Vagina (tissue), 2 donors: ENCODE measurements around the gene PSMC3.

Source experiments
- POLR2A ChIP-seq, 2 donors: fragments of 450-650 bp; IDR thresholded peaks; one replicate each; pipeline ENCODE4 v1.6.1; 2017; ENCODE audit warnings: antibody characterized with exemption in 2 of 2, mild to moderate bottlenecking in 2 of 2, moderate library complexity in 2 of 2
- TF ChIP-seq, protein P1 (sequence below), 3 experiments: fragments of 450-650 bp in 2 of 3; fragments of 200-600 bp in 1 of 3; sonication (generic) in 1 of 3; IDR thresholded peaks; one replicate each; pipeline ENCODE4 v1.5.1; 2017 to 2019; ENCODE audit warnings: antibody characterized with exemption in 3 of 3, mild to moderate bottlenecking in 2 of 3, moderate library complexity in 2 of 3

DNA sequence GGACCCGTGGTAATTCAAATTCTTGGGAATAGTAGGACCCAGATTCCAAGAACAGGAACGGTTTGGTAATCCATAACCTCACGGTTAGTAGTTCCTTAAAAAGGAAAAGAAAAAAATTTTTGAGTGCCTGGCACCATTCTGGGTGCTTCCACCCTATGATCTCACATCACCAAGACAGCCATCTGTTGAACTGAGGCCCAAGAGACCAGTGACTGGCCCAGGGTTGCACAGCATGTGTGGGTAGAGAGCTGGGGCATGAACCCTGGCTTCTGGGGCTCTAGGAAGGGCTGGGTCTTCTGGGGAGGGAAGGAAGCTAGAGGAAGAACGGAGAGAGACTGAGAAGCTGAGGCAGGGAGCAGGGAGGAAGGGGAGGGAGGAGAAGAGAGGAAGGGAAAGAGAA is 43.2 kb downstream of the PSMC3 start:
- no peak for TF ChIP-seq POLR2A (IDR thresholded peaks at IDR 0.05)
- TF ChIP-seq, protein P1, sequence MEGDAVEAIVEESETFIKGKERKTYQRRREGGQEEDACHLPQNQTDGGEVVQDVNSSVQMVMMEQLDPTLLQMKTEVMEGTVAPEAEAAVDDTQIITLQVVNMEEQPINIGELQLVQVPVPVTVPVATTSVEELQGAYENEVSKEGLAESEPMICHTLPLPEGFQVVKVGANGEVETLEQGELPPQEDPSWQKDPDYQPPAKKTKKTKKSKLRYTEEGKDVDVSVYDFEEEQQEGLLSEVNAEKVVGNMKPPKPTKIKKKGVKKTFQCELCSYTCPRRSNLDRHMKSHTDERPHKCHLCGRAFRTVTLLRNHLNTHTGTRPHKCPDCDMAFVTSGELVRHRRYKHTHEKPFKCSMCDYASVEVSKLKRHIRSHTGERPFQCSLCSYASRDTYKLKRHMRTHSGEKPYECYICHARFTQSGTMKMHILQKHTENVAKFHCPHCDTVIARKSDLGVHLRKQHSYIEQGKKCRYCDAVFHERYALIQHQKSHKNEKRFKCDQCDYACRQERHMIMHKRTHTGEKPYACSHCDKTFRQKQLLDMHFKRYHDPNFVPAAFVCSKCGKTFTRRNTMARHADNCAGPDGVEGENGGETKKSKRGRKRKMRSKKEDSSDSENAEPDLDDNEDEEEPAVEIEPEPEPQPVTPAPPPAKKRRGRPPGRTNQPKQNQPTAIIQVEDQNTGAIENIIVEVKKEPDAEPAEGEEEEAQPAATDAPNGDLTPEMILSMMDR (IDR thresholded peaks at IDR 0.05) = no peak
